Activated CD4-positive, alpha-beta memory T cell treated with anti-CD3 and anti-CD28 coated beads for 36 hours (primary cell): ENCODE measurements around the gene UGP2. TPM values are rescaled to one million over a fixed set of nuclear protein-coding genes. Genes with fewer than 3 reads are reported as not detected.
"Not testable (repeated sequence)": the region's sequence is repeated elsewhere in the genome, so short reads cannot be mapped to it uniquely, and the experiment has no call there.

Experiments
- CTCF ChIA-PET: fragments of 350-600 bp; sonication (Branson Sonifier 250); formaldehyde crosslinking; loops from one replicate; lab custom pipeline; 2021; ENCODE audit warnings: antibody characterized with exemption, inconsistent platforms; lab: Charles Lee
- POLR2A ChIA-PET: fragments of 350-600 bp; sonication (Branson Sonifier 250); formaldehyde crosslinking; loops from one replicate; lab custom pipeline; 2021; ENCODE audit warnings: antibody characterized with exemption; lab: Charles Lee
- DNase-seq: peaks from one replicate; pipeline ENCODE4 v3.0.0-alpha.2; 2020
- H3K27ac Mint-ChIP-seq: one replicate; pipeline ENCODE4 v1.8.0; 2021; ENCODE audit warnings: mixed read lengths
- H3K27me3 Mint-ChIP-seq: one replicate; pipeline ENCODE4 v1.8.0; 2021; ENCODE audit warnings: mixed read lengths
- H3K36me3 Mint-ChIP-seq: one replicate; pipeline ENCODE4 v1.8.0; 2021; ENCODE audit warnings: mixed read lengths
- H3K4me1 Mint-ChIP-seq: one replicate; pipeline ENCODE4 v1.8.0; 2021; ENCODE audit warnings: low read depth, mixed read lengths
- H3K4me3 Mint-ChIP-seq: one replicate; pipeline ENCODE4 v1.8.0; 2021; ENCODE audit warnings: mild to moderate bottlenecking, mixed read lengths
- H3K9me3 Mint-ChIP-seq: one replicate; pipeline ENCODE4 v1.8.0; 2021; ENCODE audit warnings: mixed read lengths
- intact Hi-C: fragments of 100-400 bp; cut with micrococcal nuclease; formaldehyde crosslinking; loops from one replicate; pipeline ENCODE4 v1.15.1; 2023
- total RNA-seq, 2 experiments: library from RNA; stranded (reverse); gene quantifications; one replicate each; pipeline ENCODE4 v1.2.3, GENCODE V29; 2021

Gene UGP2
- total RNA-seq, 2 experiments from 2014 or later = 113 to 119 TPM

GRCh38 chr2:63899639-63900038 lies 57.9 kb downstream of the UGP2 start:
- ChIA-PET POLR2A (no interaction called here), CTCF (interaction anchor here (1.4 to 2.2 kb wide), 3 partner anchors 9 to 39 kb away, joined by 4 to 8 read pairs (median 5); no protein-coding TSS in a partner anchor)
- Mint-ChIP-seq H3K27ac (no peak overlapping the region), H3K27me3 (no peaks in the 10 kb centered on the region), H3K4me3 (no peak overlapping the region), H3K9me3 (peaks cover 23% of the 10 kb centered on the region), H3K4me1 (peaks cover 3% of the 10 kb centered on the region), H3K36me3 (peaks cover 39% of the 10 kb centered on the region)
- intact Hi-C loops = loop anchor here (5.0 kb wide), 1 partner anchor 42 kb away; no protein-coding TSS in a partner anchor
- DNase-seq = no peak

- ChIA-PET CTCF (no interaction called here), POLR2A (no interaction called here)
- Mint-ChIP-seq H3K36me3 (peaks cover 56% of the 10 kb centered on the region), H3K4me3 (no peak overlapping the region), H3K4me1 (peaks cover 3% of the 10 kb centered on the region), H3K27ac (no peak overlapping the region), H3K9me3 (peaks cover 42% of the 10 kb centered on the region), H3K27me3 (no peaks in the 10 kb centered on the region)
- intact Hi-C loops = loop anchor here (2.0 kb wide), 1 partner anchor 133 kb away; no protein-coding TSS in a partner anchor
- DNase-seq = no peak
Measured at GRCh38 chr2:63902149-63902548, 60.5 kb downstream of the UGP2 start.

DNA sequence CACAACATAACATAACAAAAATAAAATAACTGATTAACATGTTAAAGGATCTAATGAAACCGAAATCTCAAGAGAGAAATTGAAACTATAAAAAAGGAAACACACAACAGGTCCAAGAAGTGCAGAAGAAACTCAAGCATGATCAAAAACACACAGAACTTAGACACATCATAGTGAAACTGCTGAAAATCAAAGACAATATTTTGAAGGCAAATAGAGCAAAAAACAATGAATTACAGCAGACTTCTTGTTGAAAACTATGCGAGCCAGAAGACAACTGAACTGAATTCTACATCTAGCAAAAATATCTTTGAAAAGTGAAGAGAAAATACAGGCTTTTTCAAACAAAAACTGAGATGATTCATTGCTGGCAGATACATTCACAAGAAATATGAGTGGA lies 61.3 kb downstream of the UGP2 start:
- no peak overlapping the region for H3K4me3 Mint-ChIP-seq
- intact Hi-C loops = loop anchor here (2.0 kb wide), 1 partner anchor 132 kb away; no protein-coding TSS in a partner anchor
- peaks cover 56% of the 10 kb centered on the region for H3K36me3 Mint-ChIP-seq
- H3K9me3 Mint-ChIP-seq = peaks cover 42% of the 10 kb centered on the region
- DNase-seq = no peak
- H3K27ac Mint-ChIP-seq = no peak overlapping the region
- H3K27me3 Mint-ChIP-seq = no peaks in the 10 kb centered on the region
- peaks cover 3% of the 10 kb centered on the region for H3K4me1 Mint-ChIP-seq
- ChIA-PET CTCF (no interaction called here), POLR2A (no interaction called here)

DNA sequence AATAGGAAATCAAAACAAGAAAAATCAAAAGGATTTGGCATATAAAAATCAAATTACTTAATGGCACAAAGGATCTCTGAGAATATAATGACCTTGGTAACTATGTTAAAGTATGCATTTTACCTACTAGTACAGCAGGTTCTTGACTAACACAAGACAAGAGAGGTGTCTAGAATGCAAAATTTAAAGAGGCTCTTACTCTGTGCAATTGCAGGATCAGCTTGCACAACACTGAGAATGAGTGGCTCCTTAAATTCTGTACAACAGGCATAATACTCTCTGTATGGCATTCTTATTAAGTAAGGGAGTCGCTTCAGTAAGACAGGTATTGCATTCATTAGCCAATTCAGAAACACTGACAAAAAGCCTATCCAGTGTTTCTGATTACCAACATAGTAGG lies 72.6 kb downstream of the UGP2 start:
- H3K4me1 Mint-ChIP-seq = no peaks in the 10 kb centered on the region
- no peak overlapping the region for H3K27ac Mint-ChIP-seq
- no peak overlapping the region for H3K4me3 Mint-ChIP-seq
- intact Hi-C loops = no loop called here
- H3K9me3 Mint-ChIP-seq = no peaks in the 10 kb centered on the region
- ChIA-PET CTCF (no interaction called here), POLR2A (no interaction called here)
- peaks cover 35% of the 10 kb centered on the region for H3K36me3 Mint-ChIP-seq
- no peaks in the 10 kb centered on the region for H3K27me3 Mint-ChIP-seq
- DNase-seq = no peak

DNA sequence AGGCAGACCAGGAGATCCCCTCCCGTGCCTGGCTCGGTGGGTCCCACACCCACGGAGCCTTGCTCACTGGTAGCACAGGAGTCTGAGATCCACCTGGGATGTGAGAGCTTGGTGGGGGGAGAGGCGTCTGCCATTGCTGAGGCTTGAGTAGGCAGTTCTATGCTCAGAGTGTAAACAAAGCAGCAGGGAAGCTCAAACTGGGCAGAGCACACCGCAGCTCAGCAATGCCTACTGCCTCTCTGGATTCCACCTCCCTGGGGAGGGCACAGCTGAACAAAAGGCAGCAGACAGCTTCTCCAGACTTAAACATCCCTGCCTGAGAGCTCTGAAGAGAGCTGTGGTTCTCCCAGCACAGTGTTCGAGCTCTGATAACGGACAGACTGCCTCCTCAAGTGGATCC lies 85.1 kb downstream of the UGP2 start:
- DNase-seq = no peak
- H3K4me3 Mint-ChIP-seq = no peak overlapping the region
- H3K36me3 Mint-ChIP-seq = peaks cover 35% of the 10 kb centered on the region
- H3K9me3 Mint-ChIP-seq = peaks cover 3% of the 10 kb centered on the region
- H3K27me3 Mint-ChIP-seq = no peaks in the 10 kb centered on the region
- POLR2A ChIA-PET = no interaction called here
- peaks cover 3% of the 10 kb centered on the region for H3K4me1 Mint-ChIP-seq
- intact Hi-C loops = no loop called here
- CTCF ChIA-PET = no interaction called here
- H3K27ac Mint-ChIP-seq = no peak overlapping the region

GRCh38 chr2:63932104-63932503 lies 90.4 kb downstream of the UGP2 start:
- H3K27me3 Mint-ChIP-seq, H3K4me1 Mint-ChIP-seq, H3K9me3 Mint-ChIP-seq, CTCF ChIA-PET, H3K27ac Mint-ChIP-seq, intact Hi-C loops, DNase-seq, H3K4me3 Mint-ChIP-seq, POLR2A ChIA-PET: not testable (repeated sequence)
- H3K36me3 Mint-ChIP-seq = peaks cover 52% of the 10 kb centered on the region

Other genes with a start within 250 kb of the UGP2 start
- 10 to 100 TPM; 12.5 to 12.8 TPM for gene VPS54, start 177.5 kb downstream of the UGP2 start, total RNA-seq